Posterior vena cava (tissue), 2 donors: ENCODE results near the gene G6PC1. TPM values are rescaled to one million over a fixed set of nuclear protein-coding genes. Genes with fewer than 3 reads are reported as not detected.
A peak's percentile ranks its signal among the peaks of the same experiment; 100 is the strongest.
"Not testable (repeated sequence)": the region's sequence is repeated elsewhere in the genome, so short reads cannot be mapped to it uniquely, and the experiment has no call there.

Experiments
- DNase-seq: peaks from one replicate; pipeline ENCODE4 v3.0.0-alpha.2; 2020; ENCODE audit warnings: low spot score
- intact Hi-C, 2 donors: fragments of 100-400 bp; cut with DNase I; formaldehyde crosslinking; loops; one replicate each; pipeline versions ENCODE4 v1.14.1 to v1.14.2; 2022 to 2023
- total RNA-seq, 2 donors: library from RNA; stranded (reverse); fragmentation: NEBNext Ultra II Directional; extraction: Animal tissue kit (Norgen Biotek cat#: 25700); gene quantifications; one replicate each; pipeline ENCODE4 v1.2.1, GENCODE V29; 2021
- donor health status: DM: yes; HTN: yes; CAD: no.
- donor health status: DM: yes; HTN: yes; CAD: no.

G6PC1 gene
- total RNA-seq, 2 donors from 2014 or later = not detected

DNA sequence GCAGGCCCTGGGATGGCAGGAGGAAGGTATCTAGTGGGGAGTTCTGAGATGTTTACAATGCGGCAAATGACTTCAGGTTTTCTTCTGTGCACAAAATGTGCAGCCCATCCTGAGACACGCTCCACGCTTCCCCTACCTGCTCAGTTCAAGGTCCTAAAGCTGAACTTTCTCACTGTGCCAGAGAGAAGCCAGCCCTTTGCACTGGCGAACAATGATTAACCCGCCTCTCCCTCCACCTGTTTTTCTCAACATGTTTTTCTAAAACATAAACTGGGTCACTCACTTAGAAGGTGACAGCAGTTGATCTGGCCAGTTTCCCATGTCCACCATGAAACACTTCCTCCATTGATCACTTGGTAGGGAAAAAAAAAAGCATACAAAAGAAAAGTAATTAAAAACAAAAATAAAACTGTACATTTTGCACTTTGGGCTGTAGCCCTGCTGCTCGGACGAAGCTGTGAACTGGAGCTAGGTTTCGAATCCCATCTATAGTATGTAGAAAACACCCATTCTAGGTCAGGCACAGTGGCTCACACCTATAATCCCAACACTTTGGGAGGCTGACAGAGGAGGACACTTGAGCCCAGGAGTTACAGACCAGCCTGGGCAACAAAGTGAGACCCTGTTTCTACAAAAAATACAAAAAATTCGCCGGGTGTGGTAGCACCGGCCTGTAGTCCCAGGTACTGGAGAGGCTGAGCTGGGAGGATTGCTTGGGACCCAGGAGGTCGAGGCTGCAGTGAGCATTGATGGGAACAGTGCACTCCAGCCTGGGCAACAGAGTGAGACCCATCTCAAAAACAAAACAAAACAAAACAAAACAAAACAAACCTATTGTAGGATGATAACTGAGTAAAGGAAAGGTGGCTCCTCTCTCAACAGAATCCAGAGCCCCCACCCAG lies 6.1 kb upstream of the G6PC1 start:
- intact Hi-C loops = no loop called here
- peak; percentile 30 for DNase-seq

DNA sequence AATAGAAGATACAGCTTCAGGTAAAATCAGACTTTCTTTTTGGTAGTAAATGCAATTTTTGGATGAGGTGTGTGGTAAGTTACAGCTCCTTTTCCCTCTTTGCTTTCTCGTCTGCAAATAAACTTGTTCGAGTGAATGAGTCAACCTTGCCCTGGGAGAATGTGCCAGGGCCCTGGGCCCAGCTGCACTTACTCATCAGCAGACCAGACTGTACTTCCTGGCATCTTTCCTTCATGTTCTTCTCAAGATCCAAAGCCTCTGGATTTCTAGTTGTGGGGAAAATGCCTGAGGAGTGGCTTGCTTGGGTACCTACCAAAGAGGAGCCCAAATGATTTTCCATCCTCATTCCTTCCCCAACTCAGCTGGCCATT lies 5.4 kb upstream of the G6PC1 start:
- intact Hi-C loops = no loop called here
- peak; percentile 91 for DNase-seq

GRCh38 chr17:42898147-42898811 lies 2.3 kb upstream of the G6PC1 start:
- intact Hi-C loops = no loop called here
- DNase-seq = peak; percentile 55

DNA sequence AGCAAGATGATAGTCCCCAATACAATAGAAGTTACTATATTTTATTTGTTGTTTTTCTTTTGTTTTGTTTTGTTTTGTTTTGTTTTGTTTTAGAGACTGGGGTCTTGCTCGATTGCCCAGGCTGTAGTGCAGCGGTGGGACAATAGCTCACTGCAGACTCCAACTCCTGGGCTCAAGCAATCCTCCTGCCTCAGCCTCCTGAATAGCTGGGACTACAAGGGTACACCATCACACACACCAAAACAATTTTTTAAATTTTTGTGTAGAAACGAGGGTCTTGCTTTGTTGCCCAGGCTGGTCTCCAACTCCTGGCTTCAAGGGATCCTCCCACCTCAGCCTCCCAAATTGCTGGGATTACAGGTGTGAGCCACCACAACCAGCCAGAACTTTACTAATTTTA lies 618 bp upstream of the G6PC1 start:
- DNase-seq = peak; percentile 13
- intact Hi-C loops = not testable (repeated sequence)

DNA sequence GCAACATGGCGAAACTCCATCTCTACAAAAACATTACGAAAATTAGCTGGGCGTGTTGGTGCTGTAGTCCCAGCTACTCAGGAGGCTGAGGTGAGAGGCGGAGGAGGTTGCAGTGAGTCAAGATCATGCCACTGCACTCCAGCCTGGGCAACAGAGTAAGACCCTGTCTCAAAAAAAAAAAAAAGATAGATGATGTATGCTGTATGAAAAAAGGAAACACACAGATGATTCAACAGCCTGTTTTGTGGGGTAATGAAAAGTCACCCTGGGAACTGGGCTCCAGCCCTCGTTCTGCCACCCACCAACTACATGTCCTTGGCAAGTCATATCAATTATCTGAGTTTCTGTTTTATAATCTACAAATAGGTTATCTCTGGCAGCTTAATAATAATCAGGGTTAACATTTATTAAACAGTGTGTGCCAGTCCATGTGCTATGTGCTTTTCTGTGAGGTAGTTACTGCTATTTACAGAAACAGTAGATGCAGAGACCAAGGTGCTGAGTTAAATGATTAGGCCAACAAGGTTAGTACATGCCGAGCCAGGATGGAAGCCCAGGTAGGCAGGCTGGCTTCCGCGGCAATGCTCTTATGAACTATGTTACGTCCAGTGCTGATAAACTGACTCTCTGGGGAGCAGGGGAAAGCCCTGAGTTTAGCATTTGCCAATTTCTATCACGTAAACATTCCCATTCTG lies 1.1 kb downstream of the G6PC1 start:
- peak; percentile 8 for DNase-seq
- intact Hi-C loops = no loop called here

GRCh38 chr17:42904110-42904469 lies 3.5 kb downstream of the G6PC1 start:
- DNase-seq = no peak
- intact Hi-C loops = no loop called here

DNA sequence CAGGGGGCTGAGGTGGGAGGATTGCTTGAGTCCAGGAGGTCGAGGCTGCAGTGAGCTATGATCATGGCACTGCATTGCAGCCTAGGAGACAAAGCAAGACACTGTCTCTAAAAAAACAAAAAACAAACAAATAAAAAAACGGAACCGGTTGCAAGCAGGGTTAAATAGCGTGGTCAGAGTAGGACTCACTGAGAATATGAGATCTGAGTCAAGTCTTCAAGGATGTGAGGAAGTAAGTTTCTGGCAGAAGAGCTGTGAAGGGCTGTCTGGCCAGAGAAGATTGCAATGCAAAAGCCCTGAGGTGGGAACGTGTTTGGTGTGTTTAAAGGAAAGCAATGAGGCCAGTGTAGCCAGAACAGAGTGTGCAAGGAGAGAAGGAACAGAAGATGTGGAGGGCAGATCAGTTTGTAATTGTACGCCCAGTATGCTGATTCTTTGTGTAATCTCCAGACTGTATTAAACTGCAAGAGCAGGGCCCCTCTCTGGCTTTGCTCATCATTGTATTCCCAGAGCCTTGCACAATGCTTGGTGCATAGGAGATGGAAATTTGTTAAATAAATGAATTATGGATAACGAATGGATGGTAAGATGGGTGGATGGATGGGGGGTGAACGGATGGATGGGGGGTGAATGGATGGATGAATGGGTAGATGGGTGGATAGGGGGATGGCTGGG lies 6.3 kb downstream of the G6PC1 start:
- intact Hi-C loops = no loop called here
- peak; percentile 10 for DNase-seq

DNA sequence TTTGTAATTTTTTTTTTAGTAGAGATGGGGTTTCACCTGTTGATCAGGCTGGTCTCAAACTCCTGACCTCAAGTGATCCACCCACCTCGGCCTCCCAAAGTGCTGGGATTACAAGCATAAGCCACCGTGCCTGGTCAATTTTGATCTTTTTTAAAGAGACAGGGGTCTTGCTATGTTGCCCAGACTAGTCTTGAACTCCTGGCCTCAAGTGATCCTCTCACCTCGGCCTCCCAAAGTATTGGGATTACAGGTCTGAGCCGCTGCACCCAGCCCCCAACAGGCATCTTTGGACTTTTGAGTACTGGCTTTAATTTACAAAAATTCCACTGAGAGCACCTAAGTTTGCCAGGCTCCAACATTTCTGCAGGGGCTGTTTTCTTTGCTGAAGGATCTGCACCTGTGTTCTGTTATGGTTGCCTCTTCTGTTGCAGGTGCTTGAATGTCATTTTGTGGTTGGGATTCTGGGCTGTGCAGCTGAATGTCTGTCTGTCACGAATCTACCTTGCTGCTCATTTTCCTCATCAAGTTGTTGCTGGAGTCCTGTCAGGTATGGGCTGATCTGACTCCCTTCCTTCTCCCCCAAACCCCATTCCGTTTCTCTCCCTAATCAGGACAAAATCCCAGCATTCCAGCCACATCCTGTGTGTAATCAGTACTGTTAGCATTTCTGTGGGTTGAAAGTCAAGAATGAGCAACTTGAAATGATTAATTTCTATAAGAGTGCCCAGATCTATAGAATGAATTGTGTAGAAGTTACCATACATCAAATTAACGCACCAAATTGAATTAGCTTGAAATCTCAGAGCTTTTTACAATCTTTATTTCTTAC lies 8.5 kb downstream of the G6PC1 start:
- no peak for DNase-seq
- intact Hi-C loops = no loop called here

DNA sequence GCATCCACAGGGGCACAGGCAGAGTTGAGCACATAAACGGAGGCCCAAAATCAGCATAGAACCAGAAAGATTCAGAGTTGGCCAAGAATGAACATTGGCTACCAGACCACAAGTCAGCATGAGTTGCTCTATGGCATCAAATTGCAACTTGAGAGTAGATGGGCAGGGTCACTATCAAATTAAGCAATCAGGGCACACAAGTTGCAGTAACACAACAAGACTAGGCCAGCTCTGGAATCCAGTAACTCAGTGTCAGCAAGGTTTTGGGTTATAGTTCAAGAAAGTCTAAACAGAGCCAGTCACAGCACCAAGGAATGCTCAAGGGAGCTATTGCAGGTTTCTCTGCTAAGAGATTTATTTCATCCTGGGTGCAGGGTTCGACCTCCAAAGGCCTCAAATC lies 12.9 kb downstream of the G6PC1 start:
- DNase-seq = no peak
- intact Hi-C loops = loop anchor here in 1 of 2 donors (5.0 kb wide), 1 partner anchor 846 kb away; no protein-coding TSS in a partner anchor

GRCh38 chr17:42913981-42914617 lies 13.5 kb downstream of the G6PC1 start:
- DNase-seq = no peak
- intact Hi-C loops = loop anchor here in 1 of 2 donors (5.0 kb wide), 1 partner anchor 847 kb away; no protein-coding TSS in a partner anchor

- intact Hi-C loops = not testable (repeated sequence)
- peak; percentile 30 for DNase-seq
Measured at GRCh38 chr17:42915288-42915687, 14.7 kb downstream of the G6PC1 start.

GRCh38 chr17:42916388-42917235 lies 16.0 kb downstream of the G6PC1 start:
- intact Hi-C loops = not testable (repeated sequence)
- peak; percentile 12 for DNase-seq

DNA sequence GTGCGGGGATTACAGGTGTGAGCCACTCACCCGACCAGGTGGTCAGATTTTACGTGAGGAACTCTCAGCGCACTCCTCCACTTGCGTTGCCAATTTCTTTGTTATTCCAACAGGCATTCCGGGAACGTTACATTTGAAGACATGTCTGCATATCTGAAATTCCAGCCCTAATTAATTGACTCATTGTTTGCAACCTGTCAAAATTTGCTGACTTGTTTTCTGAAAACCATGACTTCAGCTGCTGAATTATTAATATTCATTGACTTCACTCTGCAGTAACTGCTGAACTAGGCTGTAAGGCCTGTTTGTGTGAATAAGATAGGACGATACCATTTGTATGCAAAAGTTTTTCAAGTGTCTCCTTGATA lies 16.6 kb downstream of the G6PC1 start:
- intact Hi-C loops = no loop called here
- DNase-seq = peak; percentile 29

DNA sequence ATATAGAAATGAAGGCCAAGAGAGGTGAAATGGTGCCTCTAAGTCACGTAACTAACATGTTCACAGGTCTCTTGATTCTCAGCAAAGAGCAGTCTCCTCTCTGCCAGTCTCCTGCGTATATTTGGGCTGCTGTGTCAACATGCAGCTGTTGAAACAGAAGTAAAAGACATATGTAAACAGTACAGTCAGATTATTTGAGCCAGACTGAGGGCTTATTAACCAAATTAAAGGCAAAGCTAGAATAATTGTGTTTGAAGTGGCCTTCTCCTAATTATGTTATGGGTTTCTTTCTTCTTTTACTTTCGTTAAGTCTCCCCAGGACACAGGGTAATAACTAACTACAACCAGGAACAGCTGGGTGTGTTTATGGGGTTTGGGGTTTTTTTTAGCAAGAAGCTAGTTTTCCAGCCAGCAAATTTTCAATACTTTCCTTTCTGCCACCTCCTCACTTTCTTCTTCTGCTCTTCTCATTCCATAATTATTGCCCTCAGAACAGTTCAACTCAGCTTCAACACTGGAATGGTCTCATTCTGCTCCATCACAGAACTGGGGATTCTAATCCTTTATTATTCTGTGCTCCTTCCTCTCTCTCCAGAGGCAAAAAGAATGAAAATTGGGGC lies 18.4 kb downstream of the G6PC1 start:
- no peak for DNase-seq
- intact Hi-C loops = no loop called here

DNA sequence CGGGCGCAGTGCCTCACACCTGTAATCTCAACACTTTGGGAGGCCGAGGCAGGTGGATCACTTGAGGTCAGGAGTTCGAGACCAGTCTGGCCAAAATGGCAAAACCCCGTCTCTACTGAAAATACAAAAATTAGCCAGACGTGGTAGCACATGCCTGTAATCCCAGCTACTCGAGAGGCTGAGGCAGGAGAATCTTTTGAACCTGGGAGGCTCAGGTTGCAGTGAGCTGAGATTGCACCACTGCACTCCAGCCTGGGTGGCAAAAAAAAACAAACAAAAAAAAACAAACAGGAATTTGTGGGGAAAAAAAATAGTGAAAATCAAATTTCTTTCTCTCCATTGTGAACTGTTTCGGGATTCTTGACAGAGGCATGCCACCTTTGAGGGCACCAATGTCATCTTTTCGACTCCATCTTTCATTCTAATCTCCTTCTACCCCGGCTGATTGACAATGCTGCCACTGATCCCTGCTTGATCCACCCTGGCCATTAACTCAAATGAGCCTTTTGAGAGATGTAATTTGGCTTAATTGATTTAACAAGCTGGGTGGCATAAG lies 19.0 kb downstream of the G6PC1 start:
- DNase-seq, intact Hi-C loops: not testable (repeated sequence)

- peak; percentile 13 for DNase-seq
- intact Hi-C loops = no loop called here
Measured at GRCh38 chr17:42920106-42920900, 19.7 kb downstream of the G6PC1 start.
